IMR-90 (cell line): Measurements from ENCODE around the gene TTBK2. TPM values are rescaled to one million over a fixed set of nuclear protein-coding genes. Genes with fewer than 3 reads are reported as not detected.
A peak's percentile ranks its signal among the peaks of the same experiment; 100 is the strongest.

Experiments used
- ATAC-seq: fragments of 200-7000 bp; cut with Tn5 transposase; 2 replicates; pipeline ENCODE4 v1.9.1; 2020; ENCODE audit warnings: low read depth, mild to moderate bottlenecking, moderate library complexity
- BruUV-seq: library from RNA; stranded (reverse); fragments of 400-500 nt; replicated peaks from 2 replicates; lab custom pipeline; 2021; lab: Mats Ljungman, UMichigan
- CTCF ChIA-PET: fragments of 300-600 bp; formaldehyde crosslinking; extraction: SDS; loops from one replicate; lab custom pipeline; 2021; ENCODE audit warnings: antibody characterized with exemption; lab: Yijun Ruan, JAX
- POLR2A ChIA-PET: fragments of 300-600 bp; sonication (Branson Sonifier 250); formaldehyde crosslinking; loops from one replicate; lab custom pipeline; 2022; ENCODE audit warnings: antibody characterized with exemption; ENCODE audit not compliant: unreplicated experiment; lab: Charles Lee
- DNase-seq: peaks from one replicate; pipeline ENCODE4 v3.0.0; 2013
- H2AFZ ChIP-seq: replicated peaks from 2 replicates; pipeline ENCODE3; 2013; ENCODE audit warnings: low read length, mild to moderate bottlenecking; ENCODE audit not compliant: poor library complexity
- H2AK5ac ChIP-seq: 2 replicates; pipeline ENCODE4 v1.6.1; 2013; ENCODE audit warnings: low read depth, low read length, inconsistent platforms
- H2AK9ac ChIP-seq: replicated peaks from 2 replicates; pipeline ENCODE3; 2013; ENCODE audit warnings: mild to moderate bottlenecking, low read depth, low read length, moderate library complexity; ENCODE audit not compliant: poor library complexity
- H2BK120ac ChIP-seq: 2 replicates; pipeline ENCODE4 v1.6.1; 2013; ENCODE audit warnings: low read depth, low read length, inconsistent platforms
- H2BK15ac ChIP-seq: 3 replicates; pipeline ENCODE4 v1.6.1; 2013; ENCODE audit warnings: low read depth, low read length, inconsistent platforms
- H2BK20ac ChIP-seq: 2 replicates; pipeline ENCODE4 v1.6.1; 2013; ENCODE audit warnings: low read depth, mild to moderate bottlenecking, inconsistent platforms, low read length, moderate library complexity
- H2BK5ac ChIP-seq: 2 replicates; pipeline ENCODE4 v1.6.1; 2013; ENCODE audit warnings: mild to moderate bottlenecking, low read depth, low read length, inconsistent platforms; ENCODE audit not compliant: poor library complexity, severe bottlenecking
- H3K14ac ChIP-seq: replicated peaks from 2 replicates; pipeline ENCODE4 v1.6.1; 2013; ENCODE audit warnings: low read depth, low read length, inconsistent platforms
- H3K18ac ChIP-seq: 2 replicates; pipeline ENCODE4 v1.6.1; 2013; ENCODE audit warnings: low read depth, low read length, control low read depth
- H3K23ac ChIP-seq: 2 replicates; pipeline ENCODE4 v1.6.1; 2013; ENCODE audit warnings: low read depth, low read length, inconsistent platforms
- H3K27ac ChIP-seq: 2 replicates; pipeline ENCODE4 v1.5.1; 2013; ENCODE audit warnings: mild to moderate bottlenecking, control low read depth, low read length; ENCODE audit not compliant: insufficient read depth
- H3K27me3 ChIP-seq: 2 replicates; pipeline ENCODE4 v1.6.1; 2013; ENCODE audit warnings: low read length; ENCODE audit not compliant: control insufficient read depth, insufficient read depth
- H3K36me3 ChIP-seq: 2 replicates; pipeline ENCODE4 v1.6.1; 2013; ENCODE audit warnings: low read length, mixed read lengths; ENCODE audit not compliant: control insufficient read depth, insufficient read depth
- H3K4ac ChIP-seq: 2 replicates; pipeline ENCODE4 v1.6.1; 2013; ENCODE audit warnings: low read depth, low read length, inconsistent platforms
- H3K4me1 ChIP-seq: 2 replicates; pipeline ENCODE4 v1.6.1; 2013; ENCODE audit warnings: low read length, mixed read lengths; ENCODE audit not compliant: control insufficient read depth, insufficient read depth
- H3K4me2 ChIP-seq: 2 replicates; pipeline ENCODE4 v1.6.1; 2013; ENCODE audit warnings: low read depth, mild to moderate bottlenecking, control low read depth, low read length, moderate library complexity
- H3K4me3 ChIP-seq: 2 replicates; pipeline ENCODE4 v1.5.1; 2013; ENCODE audit warnings: low read depth, mild to moderate bottlenecking, control low read depth, low read length, moderate library complexity; ENCODE audit not compliant: insufficient read depth
- H3K56ac ChIP-seq: 2 replicates; pipeline ENCODE4 v1.6.1; 2013; ENCODE audit warnings: low read length, inconsistent platforms; ENCODE audit not compliant: insufficient read depth; ENCODE audit errors: extremely low read depth
- H3K79me1 ChIP-seq, 2 experiments: 2 replicates each; pipeline ENCODE4 v1.6.1; 2013; ENCODE audit warnings: low read length in 2 of 2, inconsistent platforms in 1 of 2, low read depth in 1 of 2
- H3K9ac ChIP-seq: 2 replicates; pipeline ENCODE4 v1.6.1; 2013; ENCODE audit warnings: low read depth, low read length, control low read depth
- H3K9me1 ChIP-seq: 2 replicates; pipeline ENCODE4 v1.6.1; 2013; ENCODE audit warnings: low read length, inconsistent platforms; ENCODE audit not compliant: insufficient read depth
- H3K9me3 ChIP-seq: 2 replicates; pipeline ENCODE4 v1.6.1; 2013; ENCODE audit warnings: low read length; ENCODE audit not compliant: control insufficient read depth, insufficient read depth
- H4K20me1 ChIP-seq: 2 replicates; pipeline ENCODE4 v1.6.1; 2013; ENCODE audit warnings: low read length, inconsistent platforms; ENCODE audit not compliant: insufficient read depth
- H4K5ac ChIP-seq: 2 replicates; pipeline ENCODE4 v1.6.1; 2013; ENCODE audit warnings: mild to moderate bottlenecking, low read depth, low read length, control low read depth
- H4K8ac ChIP-seq, 2 experiments: 2 replicates each; pipeline ENCODE4 v1.6.1; 2013; ENCODE audit warnings: low read depth in 2 of 2, low read length in 2 of 2, control low read depth in 1 of 2, inconsistent platforms in 1 of 2
- H4K91ac ChIP-seq: 2 replicates; pipeline ENCODE4 v1.6.1; 2013; ENCODE audit warnings: low read depth, low read length, inconsistent platforms; ENCODE audit not compliant: insufficient read depth
- BHLHE40 ChIP-seq: fragments of 150-350 bp; IDR thresholded peaks from 2 replicates; pipeline ENCODE4 v1.6.1; 2016; ENCODE audit warnings: mild to moderate bottlenecking, low read depth, low read length
- CEBPB ChIP-seq: IDR thresholded peaks from 2 replicates; pipeline ENCODE4 v1.6.1; 2012; ENCODE audit warnings: low read depth, low read length, improper control_type of control experiment
- CHD1 ChIP-seq: IDR thresholded peaks from 2 replicates; pipeline ENCODE4 v1.6.1; 2012; ENCODE audit warnings: low read depth, low read length, improper control_type of control experiment
- MAFK ChIP-seq: IDR thresholded peaks from 2 replicates; pipeline ENCODE4 v1.6.1; 2012; ENCODE audit warnings: low read depth, low read length, improper control_type of control experiment
- MAZ ChIP-seq: IDR thresholded peaks from 2 replicates; pipeline ENCODE4 v1.6.1; 2012; ENCODE audit warnings: low read depth, mild to moderate bottlenecking, low read length, improper control_type of control experiment, moderate library complexity, borderline replicate concordance
- SMC3 ChIP-seq: fragments of 150-350 bp; IDR thresholded peaks from 2 replicates; pipeline ENCODE4 v1.6.1; 2016; ENCODE audit warnings: low read depth, mild to moderate bottlenecking, antibody characterized with exemption, low read length, moderate library complexity
- WGBS, 2 experiments: methylation state at CpG; one replicate each; pipeline versions ENCODE4 v1.1.5 to v1.1.7; 2013; ENCODE audit warnings: missing lambda C conversion rate in 2 of 2; ENCODE audit not compliant: insufficient read length in 1 of 2; ENCODE audit errors: extremely low coverage in 2 of 2; 5-methylcytosine and 5-hydroxymethylcytosine counted together
- dilution Hi-C: fragments of 300-500 bp; cut with HindIII; formaldehyde crosslinking; loops from one replicate; pipeline ENCODE4 v1.14.3; 2018; ENCODE audit warnings: low sequenced_read_pairs; ENCODE audit not compliant: unreplicated experiment
- in situ Hi-C: fragments of 300-500 bp; cut with MboI; formaldehyde crosslinking; loops from 3 replicates; pipeline ENCODE4 v1.14.3; 2019; ENCODE audit warnings: low sequenced_read_pairs, inconsistent platforms, mixed read lengths
- intact Hi-C: fragments of 100-400 bp; cut with micrococcal nuclease; formaldehyde crosslinking; loops from 2 replicates; pipeline ENCODE4 v1.10.0; 2022
- polyA plus RNA-seq, 3 experiments: library from polyadenylated mRNA; depleted of rRNA; stranded (reverse); fragments of >200 nt; gene quantifications; 2 replicates each; pipeline ENCODE4 v1.2.3, GENCODE V29; 2012; ENCODE audit warnings: low replicate concordance in 1 of 3
- total RNA-seq: library from RNA; depleted of rRNA; stranded (reverse); fragments of >200 nt; gene quantifications from 2 replicates; pipeline ENCODE4 v1.2.3, GENCODE V29; 2012

Gene TTBK2
- total and polyA plus RNA-seq, 2 of the 4 experiments (the other 2 are of a cell fraction): 2.4 to 3.2 TPM

GRCh38 chr15:42785569-42785968 is 135.0 kb downstream of the TTBK2 start:
- H3K9me1 ChIP-seq: no peaks in the 10 kb centered on the region
- no peak overlapping the region for H3K4ac ChIP-seq
- H2AFZ ChIP-seq: no peak overlapping the region
- H3K4me2 ChIP-seq: no peak overlapping the region
- H3K56ac ChIP-seq: no peak overlapping the region
- BruUV-seq: no TSS peak
- H4K5ac ChIP-seq: no peak overlapping the region
- no peak overlapping the region for H3K23ac ChIP-seq
- H2AK9ac ChIP-seq: no peak overlapping the region
- DNase-seq: no peak
- H3K27me3 ChIP-seq: no peaks in the 10 kb centered on the region
- H4K91ac ChIP-seq: no peak overlapping the region
- no peaks in the 10 kb centered on the region for H3K9me3 ChIP-seq
- ATAC-seq: no peak
- ChIA-PET CTCF (no interaction called here), POLR2A (no interaction called here)
- TF ChIP-seq CEBPB (no peak), MAZ (no peak), CHD1 (no peak), SMC3 (no peak), BHLHE40 (no peak), MAFK (peak; percentile 57; the same call in 1 of the 2 replicates)
- in situ Hi-C loops: no loop called here
- no peaks in the 10 kb centered on the region for H3K79me1 ChIP-seq
- dilution Hi-C loops: no loop called here
- no peak overlapping the region for H3K27ac ChIP-seq
- no peak overlapping the region for H2BK20ac ChIP-seq
- H3K9ac ChIP-seq: no peak overlapping the region
- H3K4me1 ChIP-seq: no peaks in the 10 kb centered on the region
- H2AK5ac ChIP-seq: no peak overlapping the region
- H2BK5ac ChIP-seq: no peak overlapping the region
- H3K18ac ChIP-seq: no peak overlapping the region
- no peak overlapping the region for H4K8ac ChIP-seq
- no peak overlapping the region for H3K14ac ChIP-seq
- H2BK15ac ChIP-seq: no peak overlapping the region
- H3K36me3 ChIP-seq: peaks cover 2% of the 10 kb centered on the region; the same call in 1 of the 2 replicates
- WGBS, 2 experiments: no CpG with 5 or more reads among the region's 2 CpGs
- intact Hi-C loops: no loop called here
- H4K20me1 ChIP-seq: no peaks in the 10 kb centered on the region
- H2BK120ac ChIP-seq: no peak overlapping the region
- H3K4me3 ChIP-seq: no peak overlapping the region
